ENCODE measurements around the gene DST.

DNA sequence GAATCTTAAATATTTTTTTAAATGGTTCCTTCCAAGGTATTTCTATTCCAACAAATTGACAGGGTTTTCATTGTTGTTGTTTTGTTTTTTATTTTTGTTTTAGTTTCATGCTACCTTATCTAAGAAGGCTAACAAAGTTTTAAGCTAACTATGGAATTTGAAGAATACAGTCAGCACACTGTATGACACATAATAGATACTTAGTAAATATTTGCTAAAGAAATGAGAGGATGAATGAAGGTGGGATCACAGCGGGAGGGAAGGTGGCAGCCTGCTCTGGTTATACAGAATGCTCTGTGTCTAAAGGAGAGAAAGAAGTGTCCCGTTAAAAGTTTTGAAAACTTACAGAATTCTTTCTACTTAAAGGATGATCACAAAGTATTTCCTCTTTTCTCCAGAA, 43.7 kb upstream of the DST start:
- no peak for TF ChIP-seq CTCF (IDR thresholded peaks at IDR 0.05)
- no peak for TF ChIP-seq POLR2AphosphoS5 (IDR thresholded peaks at IDR 0.05)
- TF ChIP-seq POLR2A (IDR thresholded peaks at IDR 0.05) = no peak
- TF ChIP-seq EP300 (IDR thresholded peaks at IDR 0.05) = no peak
